ENCODE data around the gene SLIT3.

SLIT3 gene

DNA sequence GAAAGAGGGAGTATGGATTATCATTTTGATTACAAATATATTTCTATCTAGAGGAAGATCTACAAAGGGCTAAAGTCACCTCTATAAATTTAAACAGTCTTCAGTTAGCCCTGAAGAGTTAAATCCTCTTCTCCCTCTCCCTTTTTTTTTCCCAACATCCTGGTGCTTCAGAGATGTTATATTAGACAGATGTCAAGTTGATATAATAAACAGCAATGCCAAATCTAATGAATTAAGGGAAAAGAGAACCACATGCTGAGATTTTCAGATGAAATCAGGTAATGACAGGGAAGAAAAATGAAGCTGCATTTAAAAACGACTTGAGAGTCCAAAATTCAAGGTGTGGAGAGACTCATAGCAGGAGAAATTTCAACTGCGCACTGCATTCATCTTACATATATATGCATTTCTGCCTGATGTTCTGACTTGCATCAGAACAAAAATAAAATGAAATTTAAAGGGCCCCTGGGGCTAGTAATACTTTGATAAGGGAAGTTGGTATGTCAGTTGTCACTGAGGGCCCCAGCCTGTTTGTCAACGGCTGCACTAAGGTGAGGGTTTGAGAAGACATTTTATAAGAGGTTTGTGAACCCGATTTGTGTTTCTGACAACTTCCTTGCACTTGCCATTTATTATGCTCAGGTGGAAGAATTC, 382.9 kb downstream of the SLIT3 start:
- no peaks in the 10 kb centered on the region for H3K9me3 Mint-ChIP-seq
- no peak overlapping the region for H3K4me3 Mint-ChIP-seq
- TF ChIP-seq, protein P1, sequence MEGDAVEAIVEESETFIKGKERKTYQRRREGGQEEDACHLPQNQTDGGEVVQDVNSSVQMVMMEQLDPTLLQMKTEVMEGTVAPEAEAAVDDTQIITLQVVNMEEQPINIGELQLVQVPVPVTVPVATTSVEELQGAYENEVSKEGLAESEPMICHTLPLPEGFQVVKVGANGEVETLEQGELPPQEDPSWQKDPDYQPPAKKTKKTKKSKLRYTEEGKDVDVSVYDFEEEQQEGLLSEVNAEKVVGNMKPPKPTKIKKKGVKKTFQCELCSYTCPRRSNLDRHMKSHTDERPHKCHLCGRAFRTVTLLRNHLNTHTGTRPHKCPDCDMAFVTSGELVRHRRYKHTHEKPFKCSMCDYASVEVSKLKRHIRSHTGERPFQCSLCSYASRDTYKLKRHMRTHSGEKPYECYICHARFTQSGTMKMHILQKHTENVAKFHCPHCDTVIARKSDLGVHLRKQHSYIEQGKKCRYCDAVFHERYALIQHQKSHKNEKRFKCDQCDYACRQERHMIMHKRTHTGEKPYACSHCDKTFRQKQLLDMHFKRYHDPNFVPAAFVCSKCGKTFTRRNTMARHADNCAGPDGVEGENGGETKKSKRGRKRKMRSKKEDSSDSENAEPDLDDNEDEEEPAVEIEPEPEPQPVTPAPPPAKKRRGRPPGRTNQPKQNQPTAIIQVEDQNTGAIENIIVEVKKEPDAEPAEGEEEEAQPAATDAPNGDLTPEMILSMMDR (IDR thresholded peaks at IDR 0.05; ENCODE audit: unreplicated experiment in 3 of 3): no peak
- H3K4me1 Mint-ChIP-seq: peaks cover 33% of the 10 kb centered on the region
- peaks cover 40% of the 10 kb centered on the region for H3K27me3 Mint-ChIP-seq (ENCODE audit: low read depth)
- peak overlapping the region; percentile 0 to 8 (median 5) for H3K27ac Mint-ChIP-seq
- no peaks in the 10 kb centered on the region for H3K36me3 Mint-ChIP-seq (ENCODE audit: low read depth)

DNA sequence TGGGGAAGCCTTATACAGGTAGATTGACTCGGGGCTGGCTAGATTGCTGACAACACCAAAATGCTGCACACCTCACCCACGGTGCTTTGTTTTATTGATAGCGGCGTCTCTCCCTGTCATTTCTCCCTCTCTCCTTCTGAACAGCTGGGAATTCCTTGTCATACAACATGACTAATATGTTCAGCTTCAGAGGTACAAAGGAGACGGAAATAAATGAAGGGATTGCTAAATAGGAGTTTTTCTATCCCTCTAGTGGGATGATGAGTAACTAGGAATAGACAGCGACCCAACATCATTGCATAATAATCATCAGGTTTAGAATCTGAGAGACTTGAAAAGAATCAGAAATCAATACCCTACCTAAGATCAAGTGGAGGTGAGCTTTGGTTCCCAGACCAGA, 384.1 kb downstream of the SLIT3 start:
- H3K4me3 Mint-ChIP-seq: no peak overlapping the region
- H3K4me1 Mint-ChIP-seq: peaks cover 33% of the 10 kb centered on the region

DNA sequence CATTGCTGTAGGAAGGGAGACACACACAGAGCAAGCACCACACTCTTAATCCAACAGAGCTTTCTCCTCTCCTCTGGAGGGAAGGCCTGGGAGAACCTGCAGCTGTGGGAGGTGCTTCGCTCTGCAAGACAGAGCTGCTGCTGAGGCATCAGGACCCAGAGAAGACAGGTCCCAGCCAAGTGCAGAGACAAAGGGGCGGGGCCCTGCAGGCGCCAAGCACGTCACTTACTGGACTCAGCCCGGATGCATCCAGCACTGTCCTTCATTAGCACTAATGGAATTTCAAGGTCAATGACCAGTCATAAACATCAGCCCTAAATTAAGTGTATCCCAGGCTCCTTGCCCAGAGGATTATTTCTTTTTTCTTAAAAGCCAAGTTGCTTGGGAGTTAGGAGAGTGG, 384.7 kb downstream of the SLIT3 start:
- peaks cover 28% of the 10 kb centered on the region for H3K27me3 Mint-ChIP-seq (ENCODE audit: low read depth)
- no peaks in the 10 kb centered on the region for H3K36me3 Mint-ChIP-seq (ENCODE audit: low read depth)
- H3K9me3 Mint-ChIP-seq: no peaks in the 10 kb centered on the region
- H3K27ac Mint-ChIP-seq: peak overlapping the region in 2 of 3 experiments; percentile 34 to 37
- no peak overlapping the region for H3K4me3 Mint-ChIP-seq
- H3K4me1 Mint-ChIP-seq: peaks cover 32% of the 10 kb centered on the region
- TF ChIP-seq, protein P1 (IDR thresholded peaks at IDR 0.05; ENCODE audit: unreplicated experiment in 3 of 3): no peak

More for the DNA sequence above, 384.1 kb downstream of the SLIT3 start:
- TF ChIP-seq, protein P1 (IDR thresholded peaks at IDR 0.05; ENCODE audit: unreplicated experiment in 3 of 3): no peak
- Mint-ChIP-seq H3K27ac (peak overlapping the region in 2 of 3 experiments; percentile 37 to 43), H3K9me3 (no peaks in the 10 kb centered on the region), H3K27me3 (ENCODE audit: low read depth) (peaks cover 33% of the 10 kb centered on the region), H3K36me3 (ENCODE audit: low read depth) (no peaks in the 10 kb centered on the region)

GRCh38 chr5:168914491-168914890, 386.4 kb downstream of the SLIT3 start:
- Mint-ChIP-seq H3K27me3 (ENCODE audit: low read depth) (peaks cover 11% of the 10 kb centered on the region), H3K27ac (no peak overlapping the region), H3K4me1 (peaks cover 23% of the 10 kb centered on the region), H3K9me3 (no peaks in the 10 kb centered on the region), H3K36me3 (ENCODE audit: low read depth) (no peaks in the 10 kb centered on the region), H3K4me3 (no peak overlapping the region)
- TF ChIP-seq, protein P1 (IDR thresholded peaks at IDR 0.05; ENCODE audit: unreplicated experiment in 3 of 3): no peak

DNA sequence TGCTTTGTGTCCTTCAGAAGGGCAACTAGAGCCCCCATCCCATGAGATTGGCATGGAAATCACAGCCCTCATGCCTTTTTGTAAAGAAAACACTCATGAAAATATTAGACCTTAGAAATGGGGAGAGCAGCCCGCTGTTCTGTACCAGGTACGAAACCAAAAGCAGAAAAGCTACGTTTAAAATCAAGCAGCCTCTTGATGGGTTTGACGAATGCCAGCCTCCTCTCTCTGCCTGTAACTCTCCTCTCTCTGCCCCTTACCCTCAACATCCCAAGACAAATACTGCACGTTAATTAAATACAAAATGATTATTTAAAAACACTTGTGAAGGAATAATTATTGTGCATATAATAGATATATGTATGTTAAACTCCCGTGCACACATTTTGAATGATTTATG, 390.1 kb downstream of the SLIT3 start:
- Mint-ChIP-seq H3K27me3 (ENCODE audit: low read depth) (peaks cover 4% of the 10 kb centered on the region), H3K4me1 (no peaks in the 10 kb centered on the region), H3K9me3 (no peaks in the 10 kb centered on the region), H3K27ac (no peak overlapping the region), H3K4me3 (no peak overlapping the region), H3K36me3 (ENCODE audit: low read depth) (no peaks in the 10 kb centered on the region)
- TF ChIP-seq, protein P1 (IDR thresholded peaks at IDR 0.05; ENCODE audit: unreplicated experiment in 3 of 3): no peak

GRCh38 chr5:168908207-168908606, 392.7 kb downstream of the SLIT3 start:
- Mint-ChIP-seq H3K27me3 (ENCODE audit: low read depth) (peaks cover 4% of the 10 kb centered on the region), H3K4me1 (no peaks in the 10 kb centered on the region), H3K36me3 (ENCODE audit: low read depth) (no peaks in the 10 kb centered on the region), H3K9me3 (no peaks in the 10 kb centered on the region), H3K4me3 (no peak overlapping the region), H3K27ac (no peak overlapping the region)
- TF ChIP-seq, protein P1 (IDR thresholded peaks at IDR 0.05; ENCODE audit: unreplicated experiment in 3 of 3): no peak

Measured in nephron (organoid).